GM19099 (cell line): ENCODE data around the gene TNFRSF13B.

Source experiments
- POLR2A ChIP-seq: IDR thresholded peaks from 3 replicates; pipeline ENCODE4 v1.6.1; 2011; ENCODE audit warnings: low read depth; ENCODE audit not compliant: insufficient read length; ENCODE audit errors: extremely low read depth

Gene TNFRSF13B

GRCh38 chr17:16971458-16972338 lies at the start of gene TNFRSF13B:
Gene TNFRSF13B (minus strand): TSS chr17:16972118. CDS start chr17:16972075, 43 bp downstream.
- peak; percentile 91 for TF ChIP-seq POLR2A

GRCh38 chr17:17021194-17021863 lies 49.4 kb upstream of the TNFRSF13B start:
- TF ChIP-seq POLR2A: no peak

GRCh38 chr17:17020821-17021193 lies 48.9 kb upstream of the TNFRSF13B start:
- TF ChIP-seq POLR2A: no peak

- no peak for TF ChIP-seq POLR2A
Observed at GRCh38 chr17:17019891-17020456, 48.1 kb upstream of the TNFRSF13B start.

- no peak for TF ChIP-seq POLR2A
Observed at GRCh38 chr17:17019430-17019762, 47.5 kb upstream of the TNFRSF13B start.

- TF ChIP-seq POLR2A: no peak
Observed at GRCh38 chr17:17018612-17019429, 46.9 kb upstream of the TNFRSF13B start.

- no peak for TF ChIP-seq POLR2A
Observed at GRCh38 chr17:17018021-17018441, 46.1 kb upstream of the TNFRSF13B start.

GRCh38 chr17:17017343-17018014 lies 45.6 kb upstream of the TNFRSF13B start:
- TF ChIP-seq POLR2A: no peak

- no peak for TF ChIP-seq POLR2A
Observed at GRCh38 chr17:17015230-17015629, 43.3 kb upstream of the TNFRSF13B start.

GRCh38 chr17:17004251-17004996 lies 32.5 kb upstream of the TNFRSF13B start:
- TF ChIP-seq POLR2A: no peak

GRCh38 chr17:17001874-17002520 lies 30.1 kb upstream of the TNFRSF13B start:
- TF ChIP-seq POLR2A: no peak

GRCh38 chr17:17001076-17001777 lies 29.3 kb upstream of the TNFRSF13B start:
- TF ChIP-seq POLR2A: no peak
